ENCODE measurements around the gene HUNK.

Gene HUNK

GRCh38 chr21:31961704-31962103 lies 88.9 kb downstream of the HUNK start:
- no peak for DNase-seq

- no peak for DNase-seq
These were observed 91.9 kb downstream of the HUNK start for GRCh38 chr21:31964692-31965091.

- DNase-seq, result no peak
These were observed 94.5 kb downstream of the HUNK start for GRCh38 chr21:31967334-31967733.

- DNase-seq, result no peak
These were observed 99.8 kb downstream of the HUNK start for GRCh38 chr21:31972622-31973021.

GRCh38 chr21:31973402-31973944 lies 100.7 kb downstream of the HUNK start:
- no peak for DNase-seq

GRCh38 chr21:31974454-31974985 lies 101.7 kb downstream of the HUNK start:
- DNase-seq, result no peak

- no peak for DNase-seq
These were observed 102.7 kb downstream of the HUNK start for GRCh38 chr21:31975491-31975890.

GRCh38 chr21:31977816-31978215 lies 105.0 kb downstream of the HUNK start:
- DNase-seq, result no peak

- no peak for DNase-seq
These were observed 110.3 kb downstream of the HUNK start for GRCh38 chr21:31983120-31983519.

- no peak for DNase-seq
These were observed 110.7 kb downstream of the HUNK start for GRCh38 chr21:31983554-31983953.

GRCh38 chr21:31985398-31985797 lies 112.6 kb downstream of the HUNK start:
- no peak for DNase-seq

GRCh38 chr21:31986035-31986856 lies 113.4 kb downstream of the HUNK start:
- no peak for DNase-seq

- DNase-seq, result no peak
These were observed 114.9 kb downstream of the HUNK start for GRCh38 chr21:31987696-31988095.

- no peak for DNase-seq
These were observed 115.9 kb downstream of the HUNK start for GRCh38 chr21:31988492-31989290.

- DNase-seq, result no peak
These were observed 118.8 kb downstream of the HUNK start for GRCh38 chr21:31991356-31992331.

- DNase-seq, result no peak
These were observed 119.6 kb downstream of the HUNK start for GRCh38 chr21:31992391-31992790.

- no peak for DNase-seq
These were observed 121.3 kb downstream of the HUNK start for GRCh38 chr21:31993826-31994825.

GRCh38 chr21:31997191-31997590 lies 124.4 kb downstream of the HUNK start:
- no peak for DNase-seq

GRCh38 chr21:31999810-32000468 lies 127.1 kb downstream of the HUNK start:
- no peak for DNase-seq

GRCh38 chr21:32001390-32001789 lies 128.6 kb downstream of the HUNK start:
- DNase-seq, result no peak

Measured in islet precursor cell (in vitro differentiated cells).